Loucy (cell line): ENCODE data around the gene TIMM50.

Source experiments
- H2AFZ ChIP-seq: fragments of 200-600 bp; sonication (generic); 2 replicates; pipeline ENCODE4 v1.6.0; 2016; ENCODE audit warnings: antibody characterized with exemption, mild to moderate bottlenecking, low read length, moderate library complexity
- H3F3A ChIP-seq: fragments of 200-600 bp; 2 replicates; pipeline ENCODE4 v1.6.0; 2016; ENCODE audit warnings: antibody characterized with exemption, low read depth, mild to moderate bottlenecking
- H3K27me3 ChIP-seq: fragments of 200-600 bp; sonication (generic); 2 replicates; pipeline ENCODE4 v1.6.1; 2014; ENCODE audit warnings: low read length, mild to moderate bottlenecking; ENCODE audit not compliant: insufficient read depth, poor library complexity, severe bottlenecking
- H3K36me3 ChIP-seq: fragments of 200-600 bp; sonication (generic); 2 replicates; pipeline ENCODE4 v1.6.1; 2016; ENCODE audit warnings: low read length; ENCODE audit not compliant: insufficient read depth
- H3K4me1 ChIP-seq: fragments of 200-600 bp; sonication (generic); 2 replicates; pipeline ENCODE4 v1.5.1; 2014; ENCODE audit warnings: low read length, mild to moderate bottlenecking; ENCODE audit not compliant: insufficient read depth, poor library complexity, severe bottlenecking
- H3K4me2 ChIP-seq: fragments of 200-600 bp; sonication (generic); 2 replicates; pipeline ENCODE4 v1.6.0; 2014; ENCODE audit warnings: antibody characterized with exemption, low read length, low read depth, mild to moderate bottlenecking; ENCODE audit not compliant: poor library complexity, severe bottlenecking
- H3K4me3 ChIP-seq: fragments of 200-600 bp; sonication (generic); 2 replicates; pipeline ENCODE4 v1.5.1; 2014; ENCODE audit warnings: low read length, mild to moderate bottlenecking, mixed read lengths; ENCODE audit not compliant: poor library complexity, severe bottlenecking
- H3K79me2 ChIP-seq: fragments of 200-600 bp; sonication (generic); 2 replicates; pipeline ENCODE4 v1.6.1; 2014; ENCODE audit warnings: low read length; ENCODE audit not compliant: insufficient read depth
- H3K9ac ChIP-seq: fragments of 200-600 bp; sonication (generic); 2 replicates; pipeline ENCODE4 v1.6.0; 2014; ENCODE audit warnings: mild to moderate bottlenecking, low read depth, low read length, moderate library complexity; ENCODE audit not compliant: poor library complexity, severe bottlenecking
- H3K9me2 ChIP-seq: fragments of 200-600 bp; sonication (generic); replicated peaks from 2 replicates; pipeline ENCODE4 v1.6.1; 2016; ENCODE audit warnings: low read depth, low read length, mixed read lengths
- H3K9me3 ChIP-seq: fragments of 200-600 bp; sonication (generic); 2 replicates; pipeline ENCODE4 v1.6.1; 2014; ENCODE audit warnings: mild to moderate bottlenecking, antibody characterized with exemption, low read length, low read depth; ENCODE audit not compliant: insufficient read depth
- H4K20me1 ChIP-seq: fragments of 200-600 bp; sonication (generic); 2 replicates; pipeline ENCODE4 v1.6.0; 2014; ENCODE audit warnings: antibody characterized with exemption, low read length, mild to moderate bottlenecking; ENCODE audit not compliant: insufficient read depth, poor library complexity, severe bottlenecking
- EZH2phosphoT487 ChIP-seq: fragments of 200-600 bp; IDR thresholded peaks from 2 replicates; pipeline ENCODE4 v1.6.1; 2018; ENCODE audit warnings: antibody characterized with exemption, mild to moderate bottlenecking, moderate library complexity, borderline replicate concordance
- TF ChIP-seq, protein P1 (sequence below): fragments of 200-600 bp; sonication (generic); conservative IDR thresholded peaks from 2 replicates; pipeline ENCODE4 v1.5.1; 2014; ENCODE audit warnings: mild to moderate bottlenecking, antibody characterized with exemption, low read length

The TIMM50 gene

DNA sequence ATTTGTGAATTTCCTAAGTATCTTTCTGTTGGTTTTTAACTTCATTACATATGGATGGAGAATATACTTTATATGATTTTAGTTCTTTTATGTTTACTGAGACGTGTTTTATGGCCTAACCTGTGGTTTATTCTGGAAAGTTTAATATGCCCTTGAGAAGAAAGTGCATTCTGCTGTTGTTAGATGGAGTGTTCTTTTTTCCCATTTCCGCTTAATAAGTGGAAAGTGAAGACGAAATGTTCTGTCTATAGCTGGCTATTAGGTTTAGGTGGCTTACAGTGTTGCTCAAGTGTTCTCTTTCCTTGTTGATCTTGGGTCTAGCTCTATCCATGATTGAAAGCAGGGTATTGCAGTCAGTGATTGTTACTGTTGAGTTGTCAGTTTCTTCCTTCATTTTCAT is 17.2 kb upstream of the TIMM50 start:
- Histone ChIP-seq H3K9me2 (no peaks in the 10 kb centered on the region), H3F3A (no peaks in the 10 kb centered on the region), H3K36me3 (peaks cover 76% of the 10 kb centered on the region), H3K4me2 (no peak overlapping the region), H3K79me2 (no peaks in the 10 kb centered on the region), H3K4me1 (no peaks in the 10 kb centered on the region), H4K20me1 (no peaks in the 10 kb centered on the region), H3K4me3 (no peak overlapping the region), H2AFZ (no peak overlapping the region), H3K9ac (no peak overlapping the region), H3K27me3 (no peaks in the 10 kb centered on the region), H3K9me3 (no peaks in the 10 kb centered on the region)
- TF ChIP-seq, protein P1, sequence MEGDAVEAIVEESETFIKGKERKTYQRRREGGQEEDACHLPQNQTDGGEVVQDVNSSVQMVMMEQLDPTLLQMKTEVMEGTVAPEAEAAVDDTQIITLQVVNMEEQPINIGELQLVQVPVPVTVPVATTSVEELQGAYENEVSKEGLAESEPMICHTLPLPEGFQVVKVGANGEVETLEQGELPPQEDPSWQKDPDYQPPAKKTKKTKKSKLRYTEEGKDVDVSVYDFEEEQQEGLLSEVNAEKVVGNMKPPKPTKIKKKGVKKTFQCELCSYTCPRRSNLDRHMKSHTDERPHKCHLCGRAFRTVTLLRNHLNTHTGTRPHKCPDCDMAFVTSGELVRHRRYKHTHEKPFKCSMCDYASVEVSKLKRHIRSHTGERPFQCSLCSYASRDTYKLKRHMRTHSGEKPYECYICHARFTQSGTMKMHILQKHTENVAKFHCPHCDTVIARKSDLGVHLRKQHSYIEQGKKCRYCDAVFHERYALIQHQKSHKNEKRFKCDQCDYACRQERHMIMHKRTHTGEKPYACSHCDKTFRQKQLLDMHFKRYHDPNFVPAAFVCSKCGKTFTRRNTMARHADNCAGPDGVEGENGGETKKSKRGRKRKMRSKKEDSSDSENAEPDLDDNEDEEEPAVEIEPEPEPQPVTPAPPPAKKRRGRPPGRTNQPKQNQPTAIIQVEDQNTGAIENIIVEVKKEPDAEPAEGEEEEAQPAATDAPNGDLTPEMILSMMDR: no peak
- TF ChIP-seq EZH2phosphoT487: no peak

DNA sequence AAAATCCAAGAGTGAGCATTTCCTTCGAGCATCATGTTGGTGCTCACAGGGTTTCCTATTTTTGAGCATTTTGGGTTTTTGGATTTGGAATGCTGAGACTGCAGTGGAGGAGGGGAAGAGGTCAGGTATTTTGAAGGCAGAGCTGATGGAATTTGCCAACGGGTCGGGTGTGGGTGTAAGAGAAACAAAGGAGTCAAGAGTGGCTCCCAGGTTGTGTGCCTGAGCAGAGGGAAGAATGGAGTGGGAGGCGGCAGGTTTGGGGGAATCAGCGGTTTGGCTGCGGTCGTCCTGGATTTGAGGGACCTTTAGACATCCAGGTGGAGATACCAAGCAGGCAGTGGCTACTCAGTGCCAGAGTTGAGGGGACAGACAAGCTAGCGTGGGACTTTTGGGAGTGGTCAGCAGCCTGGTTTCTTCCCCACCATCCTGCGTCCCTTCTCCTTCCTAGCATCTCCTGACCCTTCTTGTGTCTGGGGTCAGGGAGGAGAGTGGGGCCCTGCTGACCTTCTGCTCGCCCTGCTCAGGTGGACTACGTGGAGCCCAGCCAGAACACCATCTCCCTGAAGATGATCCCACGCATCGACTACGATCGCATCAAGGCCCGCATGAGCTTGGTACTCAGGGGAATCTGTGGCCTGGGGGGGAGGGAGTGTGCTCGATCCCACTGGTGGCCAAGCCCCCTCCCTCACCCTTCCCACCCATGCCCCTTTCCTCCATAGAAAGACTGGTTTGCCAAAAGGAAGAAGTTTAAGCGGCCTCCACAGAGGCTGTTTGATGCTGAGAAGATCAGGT is 14.5 kb upstream of the TIMM50 start:
- Histone ChIP-seq H3K79me2 (no peaks in the 10 kb centered on the region), H3F3A (no peaks in the 10 kb centered on the region), H3K4me3 (no peak overlapping the region), H3K9me2 (no peaks in the 10 kb centered on the region), H3K27me3 (no peaks in the 10 kb centered on the region), H3K9me3 (no peaks in the 10 kb centered on the region), H4K20me1 (no peaks in the 10 kb centered on the region), H3K9ac (no peak overlapping the region), H2AFZ (no peak overlapping the region), H3K4me2 (no peak overlapping the region), H3K4me1 (no peaks in the 10 kb centered on the region), H3K36me3 (peaks cover 76% of the 10 kb centered on the region)
- TF ChIP-seq, protein P1: no peak
- no peak for TF ChIP-seq EZH2phosphoT487

DNA sequence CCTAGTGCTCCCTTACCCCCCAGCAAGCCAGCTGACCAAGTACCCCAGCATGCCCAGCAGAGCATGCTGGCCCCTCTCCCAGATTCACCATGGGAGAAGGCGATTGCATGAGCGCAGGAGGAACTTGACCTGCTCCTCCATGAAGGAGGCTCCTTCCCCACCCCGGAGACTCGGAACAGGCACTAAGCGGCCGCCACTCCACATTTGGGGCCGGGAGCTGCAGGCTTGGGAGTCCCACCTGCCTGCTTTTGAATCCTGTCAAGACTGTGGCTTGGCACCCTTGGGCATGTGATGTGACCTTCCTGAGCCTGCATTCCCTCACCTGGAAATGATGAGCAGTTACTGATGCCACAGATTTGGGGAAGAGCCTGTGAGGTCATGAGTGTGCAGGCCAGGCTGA is 12.7 kb upstream of the TIMM50 start:
- H3K4me1 ChIP-seq: no peaks in the 10 kb centered on the region
- no peak overlapping the region for H3K4me2 ChIP-seq
- H3F3A ChIP-seq: no peaks in the 10 kb centered on the region
- H2AFZ ChIP-seq: no peak overlapping the region
- H3K79me2 ChIP-seq: no peaks in the 10 kb centered on the region
- no peaks in the 10 kb centered on the region for H3K9me3 ChIP-seq
- no peaks in the 10 kb centered on the region for H4K20me1 ChIP-seq
- no peak overlapping the region for H3K4me3 ChIP-seq
- no peaks in the 10 kb centered on the region for H3K27me3 ChIP-seq
- peaks cover 91% of the 10 kb centered on the region for H3K36me3 ChIP-seq
- TF ChIP-seq EZH2phosphoT487: no peak
- TF ChIP-seq, protein P1: no peak
- no peaks in the 10 kb centered on the region for H3K9me2 ChIP-seq
- H3K9ac ChIP-seq: no peak overlapping the region
